ACC112 (cell line): ENCODE measurements around the gene PBX1.

ENCODE experiments used
- H2AFZ ChIP-seq: fragments of 200-600 bp; sonication (generic); one replicate; pipeline ENCODE4 v1.6.0; 2017; ENCODE audit warnings: antibody characterized with exemption, low read length; ENCODE audit not compliant: unreplicated experiment
- H3K27ac ChIP-seq: fragments of 200-600 bp; sonication (generic); 2 replicates; pipeline ENCODE4 v1.5.1; 2014; ENCODE audit warnings: low read depth, mild to moderate bottlenecking, antibody characterized with exemption, low read length, moderate library complexity
- H3K27me3 ChIP-seq: fragments of 200-600 bp; sonication (generic); 2 replicates; pipeline ENCODE4 v1.6.1; 2014; ENCODE audit warnings: mild to moderate bottlenecking, antibody characterized with exemption, low read length, moderate library complexity, mixed read lengths; ENCODE audit not compliant: insufficient read depth
- H3K36me3 ChIP-seq: fragments of 200-600 bp; sonication (generic); 2 replicates; pipeline ENCODE4 v1.6.1; 2016; ENCODE audit warnings: mild to moderate bottlenecking, antibody characterized with exemption, low read length, moderate library complexity, mixed read lengths; ENCODE audit not compliant: insufficient read depth
- H3K4me1 ChIP-seq: fragments of 200-600 bp; sonication (generic); one replicate; pipeline ENCODE4 v1.6.1; 2016; ENCODE audit warnings: low read length, mixed read lengths; ENCODE audit not compliant: insufficient read depth, unreplicated experiment, control insufficient read depth
- H3K4me3 ChIP-seq: fragments of 200-600 bp; sonication (generic); 2 replicates; pipeline ENCODE4 v1.5.1; 2014; ENCODE audit warnings: mild to moderate bottlenecking, low read depth, low read length
- H3K79me2 ChIP-seq: fragments of 200-600 bp; sonication (generic); one replicate; pipeline ENCODE4 v1.6.0; 2016; ENCODE audit warnings: low read length; ENCODE audit not compliant: control insufficient read depth, unreplicated experiment, insufficient read depth

The PBX1 gene

GRCh38 chr1:164589961-164590507 lies 31.1 kb downstream of the PBX1 start:
- no peak overlapping the region for H3K27ac ChIP-seq
- H3K79me2 ChIP-seq: no peaks in the 10 kb centered on the region
- H3K4me3 ChIP-seq: no peak overlapping the region
- peaks cover 16% of the 10 kb centered on the region for H3K4me1 ChIP-seq
- H2AFZ ChIP-seq: no peak overlapping the region
- H3K27me3 ChIP-seq: no peaks in the 10 kb centered on the region
- no peaks in the 10 kb centered on the region for H3K36me3 ChIP-seq

- no peak overlapping the region for H3K27ac ChIP-seq
- H3K79me2 ChIP-seq: no peaks in the 10 kb centered on the region
- H3K4me1 ChIP-seq: peaks cover 16% of the 10 kb centered on the region
- H3K36me3 ChIP-seq: no peaks in the 10 kb centered on the region
- no peak overlapping the region for H2AFZ ChIP-seq
- H3K27me3 ChIP-seq: no peaks in the 10 kb centered on the region
- H3K4me3 ChIP-seq: no peak overlapping the region
Observed at GRCh38 chr1:164590592-164590991, 31.6 kb downstream of the PBX1 start.

DNA sequence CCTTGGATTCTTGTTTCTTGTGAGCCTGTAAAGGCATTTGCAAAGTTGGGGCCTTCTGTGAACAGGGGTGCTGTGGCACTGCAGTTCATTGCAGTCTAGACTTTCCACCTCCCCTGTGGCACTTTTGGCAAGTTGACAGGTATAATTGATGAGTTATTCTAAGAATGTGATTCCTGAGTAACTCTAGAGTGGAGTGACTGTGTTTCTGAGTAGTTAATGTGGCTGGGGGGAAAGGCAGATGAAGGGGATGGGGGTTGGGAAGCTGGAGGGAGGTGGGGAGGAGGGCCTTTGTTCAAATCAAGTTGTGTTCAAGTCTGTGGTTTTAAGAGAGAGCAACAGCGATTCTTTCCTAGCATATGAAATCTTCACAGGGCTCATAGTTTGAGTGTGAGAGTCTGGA lies 32.9 kb downstream of the PBX1 start:
- H3K27ac ChIP-seq: no peak overlapping the region
- H3K36me3 ChIP-seq: peaks cover under 1% of the 10 kb centered on the region; the same call in 1 of the 2 replicates
- no peak overlapping the region for H2AFZ ChIP-seq
- H3K4me1 ChIP-seq: peaks cover 16% of the 10 kb centered on the region
- H3K79me2 ChIP-seq: no peaks in the 10 kb centered on the region
- no peak overlapping the region for H3K4me3 ChIP-seq
- no peaks in the 10 kb centered on the region for H3K27me3 ChIP-seq

DNA sequence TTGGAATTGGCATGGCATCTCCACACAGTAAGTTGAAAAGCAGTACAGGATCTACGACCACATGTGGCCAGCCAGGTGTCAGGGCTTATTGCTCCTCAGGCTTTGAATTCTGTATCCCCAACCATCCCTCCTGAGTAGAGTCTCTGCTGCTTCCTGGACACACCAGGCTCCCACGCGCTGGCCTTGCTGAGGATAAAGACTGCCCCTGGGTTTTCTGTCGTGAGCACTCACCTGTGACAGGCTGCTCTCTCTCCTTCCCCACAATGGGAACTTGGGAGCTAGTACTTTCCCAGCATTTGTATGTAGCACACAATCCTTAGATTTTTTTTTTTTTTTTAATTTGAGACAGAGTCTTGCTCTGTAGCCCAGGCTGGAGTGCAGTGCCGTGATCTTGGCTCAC lies 33.6 kb downstream of the PBX1 start:
- Histone ChIP-seq H3K4me3 (no peak overlapping the region), H3K27ac (no peak overlapping the region), H3K4me1 (peaks cover 16% of the 10 kb centered on the region), H3K79me2 (no peaks in the 10 kb centered on the region), H3K36me3 (peaks cover 6% of the 10 kb centered on the region; the same call in 1 of the 2 replicates), H3K27me3 (no peaks in the 10 kb centered on the region), H2AFZ (no peak overlapping the region)

DNA sequence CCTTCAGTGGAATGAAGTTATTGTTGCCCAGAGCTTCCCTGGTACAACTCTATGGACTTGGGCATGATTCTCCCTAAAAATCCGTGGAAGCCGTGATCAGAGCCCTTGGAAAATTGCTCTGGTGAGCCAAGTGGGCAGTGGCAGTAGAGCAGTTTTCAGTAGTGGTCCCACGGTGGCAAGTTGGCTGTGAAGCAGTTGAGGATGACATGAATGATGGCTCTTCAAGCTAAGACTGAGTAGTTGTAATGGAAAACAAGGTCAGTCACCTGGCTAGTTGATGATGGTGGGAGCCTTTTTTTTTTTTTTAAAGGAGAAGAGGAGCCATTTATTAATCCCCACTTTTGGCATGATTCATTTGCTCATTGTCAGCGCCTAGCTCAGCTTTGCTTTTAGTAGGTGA lies 36.2 kb downstream of the PBX1 start:
- Histone ChIP-seq H3K4me3 (no peak overlapping the region), H3K79me2 (no peaks in the 10 kb centered on the region), H3K36me3 (peaks cover 6% of the 10 kb centered on the region; the same call in 1 of the 2 replicates), H3K27me3 (no peaks in the 10 kb centered on the region), H3K4me1 (peaks cover 11% of the 10 kb centered on the region), H2AFZ (no peak overlapping the region), H3K27ac (no peak overlapping the region)

DNA sequence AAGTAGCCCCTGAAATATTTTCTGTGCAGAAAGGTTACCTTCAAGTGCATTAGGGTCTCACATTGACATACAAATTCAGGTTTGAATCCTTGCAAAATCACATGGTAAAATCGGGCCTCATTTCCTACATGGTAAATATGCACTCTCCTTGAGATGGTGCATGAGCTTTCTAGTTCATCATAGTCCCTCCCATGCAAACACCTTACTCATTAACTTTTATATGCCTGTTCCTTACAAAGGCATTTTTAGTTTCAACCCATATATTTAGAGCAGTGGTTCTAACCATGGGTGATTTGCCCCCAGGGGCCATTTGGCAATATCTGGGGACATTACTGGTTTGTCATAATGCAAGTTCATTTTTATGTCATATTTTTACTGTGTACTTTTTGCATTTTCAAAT lies 37.2 kb downstream of the PBX1 start:
- peaks cover 6% of the 10 kb centered on the region; the same call in 1 of the 2 replicates for H3K36me3 ChIP-seq
- peaks cover 11% of the 10 kb centered on the region for H3K4me1 ChIP-seq
- no peaks in the 10 kb centered on the region for H3K79me2 ChIP-seq
- H3K27me3 ChIP-seq: no peaks in the 10 kb centered on the region
- H3K4me3 ChIP-seq: no peak overlapping the region
- H2AFZ ChIP-seq: no peak overlapping the region
- no peak overlapping the region for H3K27ac ChIP-seq

- Histone ChIP-seq H3K79me2 (no peaks in the 10 kb centered on the region), H3K4me3 (no peak overlapping the region), H3K27me3 (no peaks in the 10 kb centered on the region), H2AFZ (no peak overlapping the region), H3K4me1 (peaks cover 17% of the 10 kb centered on the region), H3K27ac (no peak overlapping the region), H3K36me3 (peaks cover 6% of the 10 kb centered on the region; the same call in 1 of the 2 replicates)
Observed at GRCh38 chr1:164598719-164599118, 39.7 kb downstream of the PBX1 start.

- Histone ChIP-seq H3K4me3 (no peak overlapping the region), H3K27me3 (no peaks in the 10 kb centered on the region), H3K27ac (no peak overlapping the region), H3K4me1 (peaks cover 19% of the 10 kb centered on the region), H3K79me2 (no peaks in the 10 kb centered on the region), H3K36me3 (peaks cover 6% of the 10 kb centered on the region; the same call in 1 of the 2 replicates), H2AFZ (no peak overlapping the region)
Observed at GRCh38 chr1:164599272-164599671, 40.3 kb downstream of the PBX1 start.

- Histone ChIP-seq H3K4me1 (peaks cover 28% of the 10 kb centered on the region), H2AFZ (no peak overlapping the region), H3K27me3 (no peaks in the 10 kb centered on the region), H3K4me3 (no peak overlapping the region), H3K79me2 (no peaks in the 10 kb centered on the region), H3K36me3 (peaks cover 6% of the 10 kb centered on the region; the same call in 1 of the 2 replicates), H3K27ac (no peak overlapping the region)
Observed at GRCh38 chr1:164601399-164602100, 42.6 kb downstream of the PBX1 start.

- H3K27ac ChIP-seq: no peak overlapping the region
Observed at GRCh38 chr1:164602101-164602422, 43.1 kb downstream of the PBX1 start.

GRCh38 chr1:164602480-164603093 lies 43.6 kb downstream of the PBX1 start:
- H3K79me2 ChIP-seq: no peaks in the 10 kb centered on the region
- peak overlapping the region; percentile 58 for H3K4me3 ChIP-seq
- no peaks in the 10 kb centered on the region for H3K27me3 ChIP-seq
- no peaks in the 10 kb centered on the region for H3K36me3 ChIP-seq
- H3K27ac ChIP-seq: no peak overlapping the region
- H2AFZ ChIP-seq: peak overlapping the region; percentile 90
- H3K4me1 ChIP-seq: peaks cover 28% of the 10 kb centered on the region

More at GRCh38 chr1:164602101-164602422, 43.1 kb downstream of the PBX1 start:
- Histone ChIP-seq H3K4me1 (peaks cover 28% of the 10 kb centered on the region), H3K4me3 (no peak overlapping the region), H3K36me3 (peaks cover 4% of the 10 kb centered on the region; the same call in 1 of the 2 replicates), H3K27me3 (no peaks in the 10 kb centered on the region), H2AFZ (no peak overlapping the region), H3K79me2 (no peaks in the 10 kb centered on the region)
